DND-41 (cell line): ENCODE results near the gene EVI2B.
A peak's percentile ranks its signal among the peaks of the same experiment; 100 is the strongest.
"Not testable (repeated sequence)": the region's sequence is repeated elsewhere in the genome, so short reads cannot be mapped to it uniquely, and the experiment has no call there.

Experiments
- ATAC-seq: fragments of 200-7000 bp; cut with Tn5 transposase; 3 replicates; pipeline ENCODE4 v1.9.1; 2021; ENCODE audit warnings: low read depth; ENCODE audit not compliant: insufficient read depth
- DNase-seq: peaks from one replicate; pipeline ENCODE4 v3.0.0-alpha.2; 2020
- H2AFZ ChIP-seq: 2 replicates; pipeline ENCODE4 v1.6.0; 2012; ENCODE audit warnings: low read depth, low read length
- H3K27ac ChIP-seq: 2 replicates; pipeline ENCODE4 v1.5.1; 2012; ENCODE audit warnings: low read length, inconsistent platforms
- H3K27me3 ChIP-seq: fragments of 200-600 bp; sonication (generic); 2 replicates; pipeline ENCODE4 v1.6.0; 2012; ENCODE audit warnings: low read length, mild to moderate bottlenecking, inconsistent platforms; ENCODE audit not compliant: insufficient read depth, poor library complexity
- H3K36me3 ChIP-seq: 2 replicates; pipeline ENCODE4 v1.5.1; 2012; ENCODE audit warnings: low read length, inconsistent platforms; ENCODE audit not compliant: insufficient read depth
- H3K4me1 ChIP-seq: 2 replicates; pipeline ENCODE4 v1.5.1; 2012; ENCODE audit warnings: mild to moderate bottlenecking, low read length; ENCODE audit not compliant: insufficient read depth
- H3K4me2 ChIP-seq: 2 replicates; pipeline ENCODE4 v1.6.0; 2012; ENCODE audit warnings: mild to moderate bottlenecking, moderate library complexity, low read length, inconsistent platforms; ENCODE audit not compliant: insufficient read depth
- H3K4me3 ChIP-seq, 2 experiments: fragments of 200-600 bp in 1 of 2; shearing (Covaris generic) in 1 of 2; 2 replicates each; pipeline ENCODE4 v1.5.1; 2012 to 2016; ENCODE audit warnings: inconsistent platforms in 2 of 2, low read length in 2 of 2, mild to moderate bottlenecking in 2 of 2, low read depth in 1 of 2, moderate library complexity in 1 of 2
- H3K79me2 ChIP-seq: 2 replicates; pipeline ENCODE4 v1.6.0; 2012; ENCODE audit warnings: low read length, inconsistent platforms; ENCODE audit not compliant: insufficient read depth
- H3K9ac ChIP-seq: 2 replicates; pipeline ENCODE4 v1.6.0; 2012; ENCODE audit warnings: low read depth, mild to moderate bottlenecking, inconsistent platforms, low read length, moderate library complexity
- H3K9me3 ChIP-seq: 2 replicates; pipeline ENCODE4 v1.5.1; 2012; ENCODE audit warnings: low read length, moderate library complexity, mild to moderate bottlenecking, inconsistent platforms; ENCODE audit not compliant: insufficient read depth, severe bottlenecking
- H4K20me1 ChIP-seq: 2 replicates; pipeline ENCODE4 v1.6.0; 2012; ENCODE audit warnings: low read length; ENCODE audit not compliant: insufficient read depth
- EZH2 ChIP-seq: IDR thresholded peaks from 3 replicates; pipeline ENCODE4 v1.6.1; 2012; ENCODE audit warnings: borderline replicate concordance, low read depth, mild to moderate bottlenecking, moderate library complexity, low read length, inconsistent platforms; ENCODE audit not compliant: severe bottlenecking
- TF ChIP-seq, protein P1 (sequence below): IDR thresholded peaks from 2 replicates; pipeline ENCODE4 v1.5.1; 2012; ENCODE audit warnings: borderline replicate concordance, low read length, moderate library complexity, mild to moderate bottlenecking; ENCODE audit not compliant: poor library complexity, severe bottlenecking; ENCODE audit errors: extremely low read depth

EVI2B gene

GRCh38 chr17:31318851-31319661 is 5.2 kb upstream of the EVI2B start:
- no peak for TF ChIP-seq EZH2
- TF ChIP-seq, protein P1, sequence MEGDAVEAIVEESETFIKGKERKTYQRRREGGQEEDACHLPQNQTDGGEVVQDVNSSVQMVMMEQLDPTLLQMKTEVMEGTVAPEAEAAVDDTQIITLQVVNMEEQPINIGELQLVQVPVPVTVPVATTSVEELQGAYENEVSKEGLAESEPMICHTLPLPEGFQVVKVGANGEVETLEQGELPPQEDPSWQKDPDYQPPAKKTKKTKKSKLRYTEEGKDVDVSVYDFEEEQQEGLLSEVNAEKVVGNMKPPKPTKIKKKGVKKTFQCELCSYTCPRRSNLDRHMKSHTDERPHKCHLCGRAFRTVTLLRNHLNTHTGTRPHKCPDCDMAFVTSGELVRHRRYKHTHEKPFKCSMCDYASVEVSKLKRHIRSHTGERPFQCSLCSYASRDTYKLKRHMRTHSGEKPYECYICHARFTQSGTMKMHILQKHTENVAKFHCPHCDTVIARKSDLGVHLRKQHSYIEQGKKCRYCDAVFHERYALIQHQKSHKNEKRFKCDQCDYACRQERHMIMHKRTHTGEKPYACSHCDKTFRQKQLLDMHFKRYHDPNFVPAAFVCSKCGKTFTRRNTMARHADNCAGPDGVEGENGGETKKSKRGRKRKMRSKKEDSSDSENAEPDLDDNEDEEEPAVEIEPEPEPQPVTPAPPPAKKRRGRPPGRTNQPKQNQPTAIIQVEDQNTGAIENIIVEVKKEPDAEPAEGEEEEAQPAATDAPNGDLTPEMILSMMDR = no peak
- H3K79me2 ChIP-seq = peaks cover 64% of the 10 kb centered on the region
- H2AFZ ChIP-seq = no peak overlapping the region
- H4K20me1 ChIP-seq = no peaks in the 10 kb centered on the region
- H3K4me2 ChIP-seq = peak overlapping the region; percentile 79
- H3K9ac ChIP-seq = peak overlapping the region; percentile 53
- 0 out of 4 replicates have a peak overlapping the region, but pooled peaks of 1 of the 2 experiments have one; percentile 5 for H3K4me3 ChIP-seq
- peaks cover 73% of the 10 kb centered on the region for H3K4me1 ChIP-seq
- H3K27ac ChIP-seq = peak overlapping the region; percentile 70
- no peaks in the 10 kb centered on the region for H3K9me3 ChIP-seq
- H3K27me3 ChIP-seq = no peaks in the 10 kb centered on the region
- DNase-seq (no peak), ATAC-seq (no peak)
- H3K36me3 ChIP-seq = no peaks in the 10 kb centered on the region

DNA sequence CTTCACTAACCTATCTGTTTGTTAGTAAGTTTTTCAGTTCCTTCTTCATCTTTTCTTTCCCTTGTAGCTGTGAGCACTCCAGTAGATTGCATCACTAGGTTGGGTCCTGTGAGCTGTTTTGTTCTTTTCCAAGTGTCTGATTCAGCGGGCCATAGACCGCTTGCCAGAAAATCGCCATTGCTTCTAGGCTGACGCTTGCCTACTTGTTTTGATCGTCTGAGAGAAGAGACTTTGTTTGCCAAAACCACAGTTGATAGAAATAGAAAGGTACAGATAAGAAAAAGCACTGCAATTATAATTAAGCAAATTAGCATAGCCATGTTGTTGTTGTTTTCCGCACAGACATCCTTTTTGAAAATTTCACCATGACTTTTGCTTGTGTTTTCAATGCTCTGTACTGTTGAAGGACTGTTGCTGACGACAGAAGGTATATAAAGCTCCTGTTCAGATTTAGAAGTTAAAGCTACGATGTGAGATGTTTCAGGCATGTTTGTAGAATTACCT is 4.5 kb upstream of the EVI2B start:
- no peaks in the 10 kb centered on the region for H3K9me3 ChIP-seq
- peak overlapping the region; percentile 37 for H3K4me2 ChIP-seq
- peak; percentile 57 for ATAC-seq
- peaks cover 80% of the 10 kb centered on the region for H3K4me1 ChIP-seq
- TF ChIP-seq, protein P1 = no peak
- TF ChIP-seq EZH2 = no peak
- H3K27ac ChIP-seq = peak overlapping the region; percentile 70
- no peaks in the 10 kb centered on the region for H4K20me1 ChIP-seq
- no peak overlapping the region; a peak in 1 of 4 replicates for H3K4me3 ChIP-seq
- H3K79me2 ChIP-seq = peaks cover 63% of the 10 kb centered on the region
- H3K27me3 ChIP-seq = no peaks in the 10 kb centered on the region
- peak overlapping the region; percentile 53 for H3K9ac ChIP-seq
- DNase-seq = peak; percentile 51
- no peaks in the 10 kb centered on the region for H3K36me3 ChIP-seq
- H2AFZ ChIP-seq = no peak overlapping the region

- H3K36me3 ChIP-seq = no peaks in the 10 kb centered on the region
- no peak for ATAC-seq
- H3K9ac ChIP-seq = no peak overlapping the region
- peak overlapping the region; percentile 86 for H3K27ac ChIP-seq
- H3K4me1 ChIP-seq = peaks cover 91% of the 10 kb centered on the region
- no peak overlapping the region for H2AFZ ChIP-seq
- no peak for TF ChIP-seq EZH2
- TF ChIP-seq, protein P1 = no peak
- no peak overlapping the region for H3K4me2 ChIP-seq
- H3K27me3 ChIP-seq = no peaks in the 10 kb centered on the region
- H4K20me1 ChIP-seq = no peaks in the 10 kb centered on the region
- DNase-seq = no peak
- H3K4me3 ChIP-seq = no peak overlapping the region
- no peaks in the 10 kb centered on the region for H3K9me3 ChIP-seq
- peaks cover 80% of the 10 kb centered on the region for H3K79me2 ChIP-seq
Measured at GRCh38 chr17:31314782-31315100, 887 bp upstream of the EVI2B start.

DNA sequence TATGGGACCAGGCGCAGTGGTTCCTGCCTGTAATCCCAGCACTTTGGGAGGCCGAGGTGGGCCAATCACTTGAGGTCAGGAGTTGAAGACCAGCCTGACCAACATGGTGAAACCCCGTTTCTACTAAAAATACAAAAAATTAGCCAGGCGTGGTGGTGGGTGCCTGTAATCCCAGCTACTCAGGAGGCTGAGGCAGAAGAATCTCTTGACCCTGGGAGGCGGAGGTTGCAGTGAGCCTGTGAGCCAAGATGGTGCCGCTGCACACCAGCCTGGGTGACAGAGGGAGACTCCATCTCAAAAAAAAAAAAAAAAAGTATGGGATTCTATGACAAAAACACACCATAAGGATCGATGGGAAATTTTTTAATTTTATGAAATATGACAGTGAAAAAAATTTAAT is 1.6 kb downstream of the EVI2B start:
- not testable (repeated sequence) for H3K36me3 ChIP-seq, H3K27me3 ChIP-seq, ATAC-seq, H2AFZ ChIP-seq, H4K20me1 ChIP-seq, H3K9me3 ChIP-seq
- Histone ChIP-seq H3K27ac (peak overlapping the region; percentile 94), H3K4me1 (peaks cover 91% of the 10 kb centered on the region), H3K4me3 (peak overlapping the region in 1 of 2 experiments; percentile 52; a peak in 2 of 4 replicates), H3K79me2 (peaks cover 83% of the 10 kb centered on the region), H3K9ac (peak overlapping the region; percentile 64; the same call in 1 of the 2 replicates), H3K4me2 (peak overlapping the region; percentile 64)
- DNase-seq = peak; percentile 34
